NT2/D1 (cell line): ENCODE measurements around the gene TYMS.

Experiments used
- DNase-seq: peaks from one replicate; pipeline ENCODE4 v3.0.0-alpha.2; 2011; ENCODE audit warnings: low read depth, low spot score
- H3K27me3 ChIP-seq: 2 replicates; pipeline ENCODE4 v1.6.0; 2011; ENCODE audit warnings: mild to moderate bottlenecking; ENCODE audit not compliant: insufficient read length, insufficient read depth
- H3K36me3 ChIP-seq: 2 replicates; pipeline ENCODE4 v1.6.1; 2011; ENCODE audit warnings: mild to moderate bottlenecking, low read length, mixed read lengths; ENCODE audit not compliant: insufficient read depth, insufficient read length
- H3K4me1 ChIP-seq: 2 replicates; pipeline ENCODE4 v1.5.1; 2011; ENCODE audit not compliant: insufficient read depth, insufficient read length
- H3K4me3 ChIP-seq: 2 replicates; pipeline ENCODE4 v1.5.1; 2011; ENCODE audit warnings: low read depth; ENCODE audit not compliant: insufficient read length
- H3K9ac ChIP-seq: 2 replicates; pipeline ENCODE4 v1.6.0; 2011; ENCODE audit warnings: low read depth; ENCODE audit not compliant: insufficient read length
- H3K9me3 ChIP-seq: 2 replicates; pipeline ENCODE4 v1.5.1; 2011; ENCODE audit warnings: mild to moderate bottlenecking, low read length; ENCODE audit not compliant: insufficient read depth
- SUZ12 ChIP-seq: IDR thresholded peaks from 2 replicates; pipeline ENCODE4 v1.6.1; 2011; ENCODE audit not compliant: insufficient read length, insufficient read depth; ENCODE audit errors: extremely low read depth
- YY1 ChIP-seq: IDR thresholded peaks from 2 replicates; pipeline ENCODE4 v1.6.1; 2011; ENCODE audit not compliant: insufficient read length, insufficient read depth
- ZNF274 ChIP-seq: IDR thresholded peaks from 2 replicates; pipeline ENCODE4 v1.6.1; 2011; ENCODE audit warnings: mild to moderate bottlenecking, low read depth, low read length

The TYMS gene

DNA sequence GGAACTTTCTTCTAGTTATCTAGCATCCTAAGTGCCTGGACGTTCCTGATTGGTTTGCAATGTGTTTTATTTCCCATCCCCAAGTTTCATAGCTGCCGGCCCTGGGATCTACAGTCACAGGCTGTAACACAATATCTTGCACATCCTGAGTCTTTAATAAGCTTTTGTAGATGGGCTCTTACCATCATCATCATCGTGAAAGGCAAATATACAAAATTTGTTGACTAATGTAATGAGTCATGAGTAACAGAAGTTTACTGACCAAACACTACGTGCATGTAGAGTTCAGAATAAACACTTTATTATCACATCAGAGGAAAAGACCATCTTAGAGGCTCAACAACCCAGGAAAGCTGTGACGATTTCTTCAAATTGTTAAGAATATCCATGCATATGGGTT lies 8.1 kb upstream of the TYMS start:
- Histone ChIP-seq H3K9me3 (no peaks in the 10 kb centered on the region), H3K36me3 (no peaks in the 10 kb centered on the region), H3K4me1 (no peaks in the 10 kb centered on the region), H3K9ac (no peak overlapping the region), H3K27me3 (no peaks in the 10 kb centered on the region), H3K4me3 (no peak overlapping the region)
- TF ChIP-seq ZNF274 (no peak), SUZ12 (no peak), YY1 (no peak)
- DNase-seq: no peak

- Histone ChIP-seq H3K36me3 (no peaks in the 10 kb centered on the region), H3K9me3 (no peaks in the 10 kb centered on the region), H3K4me3 (no peak overlapping the region), H3K27me3 (no peaks in the 10 kb centered on the region), H3K4me1 (no peaks in the 10 kb centered on the region), H3K9ac (no peak overlapping the region)
- TF ChIP-seq ZNF274 (no peak), YY1 (no peak), SUZ12 (no peak)
- DNase-seq: no peak
Observed at GRCh38 chr18:650428-650858, 7.0 kb upstream of the TYMS start.

GRCh38 chr18:652131-652530 lies 5.3 kb upstream of the TYMS start:
- DNase-seq: no peak
- Histone ChIP-seq H3K9ac (no peak overlapping the region), H3K27me3 (no peaks in the 10 kb centered on the region), H3K9me3 (no peaks in the 10 kb centered on the region), H3K4me1 (no peaks in the 10 kb centered on the region), H3K36me3 (no peaks in the 10 kb centered on the region), H3K4me3 (no peak overlapping the region)
- TF ChIP-seq SUZ12: no peak
- TF ChIP-seq ZNF274: no peak
- TF ChIP-seq YY1: no peak

DNA sequence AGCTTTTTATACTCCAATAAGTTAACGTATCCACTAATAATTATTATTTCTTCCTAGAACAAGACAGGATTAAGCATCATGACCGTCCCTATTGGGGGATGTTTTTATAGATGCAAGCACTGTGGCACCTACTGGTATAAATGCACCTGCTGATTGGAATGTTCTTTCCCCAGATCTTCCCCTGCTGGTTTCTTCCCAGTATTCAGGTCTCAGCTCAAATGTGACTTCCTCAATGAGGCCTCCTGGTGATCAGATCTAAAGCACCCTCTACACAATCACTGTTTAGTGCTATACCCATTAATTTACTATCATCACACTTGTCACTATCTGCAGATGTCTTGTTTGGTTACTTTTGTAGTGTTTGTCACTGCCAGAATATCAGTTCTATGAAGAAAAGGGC lies 3.9 kb upstream of the TYMS start:
- H3K27me3 ChIP-seq: no peaks in the 10 kb centered on the region
- H3K9me3 ChIP-seq: no peaks in the 10 kb centered on the region
- no peak for DNase-seq
- TF ChIP-seq SUZ12 (no peak), YY1 (no peak), ZNF274 (no peak)
- no peaks in the 10 kb centered on the region for H3K36me3 ChIP-seq
- H3K4me3 ChIP-seq: no peak overlapping the region
- no peak overlapping the region for H3K9ac ChIP-seq
- H3K4me1 ChIP-seq: no peaks in the 10 kb centered on the region

GRCh38 chr18:654601-655000 lies 2.9 kb upstream of the TYMS start:
- H3K27me3 ChIP-seq: no peaks in the 10 kb centered on the region
- H3K4me3 ChIP-seq: no peak overlapping the region
- DNase-seq: no peak
- H3K36me3 ChIP-seq: peaks cover 10% of the 10 kb centered on the region
- no peaks in the 10 kb centered on the region for H3K9me3 ChIP-seq
- TF ChIP-seq YY1 (no peak), ZNF274 (no peak), SUZ12 (no peak)
- H3K4me1 ChIP-seq: no peaks in the 10 kb centered on the region
- H3K9ac ChIP-seq: no peak overlapping the region

GRCh38 chr18:655445-655844 lies 2.0 kb upstream of the TYMS start:
- Histone ChIP-seq H3K4me3 (no peak overlapping the region), H3K9ac (no peak overlapping the region), H3K4me1 (no peaks in the 10 kb centered on the region), H3K9me3 (peaks cover 5% of the 10 kb centered on the region; the same call in 1 of the 2 replicates), H3K36me3 (peaks cover 19% of the 10 kb centered on the region), H3K27me3 (no peaks in the 10 kb centered on the region)
- TF ChIP-seq YY1 (no peak), SUZ12 (no peak)
- no peak for DNase-seq

- H3K27me3 ChIP-seq: no peaks in the 10 kb centered on the region
- DNase-seq: peak; percentile 49
- H3K9me3 ChIP-seq: peaks cover 21% of the 10 kb centered on the region; the same call in 1 of the 2 replicates
- H3K4me3 ChIP-seq: peak overlapping the region; percentile 90
- H3K36me3 ChIP-seq: peaks cover 35% of the 10 kb centered on the region
- no peak for TF ChIP-seq SUZ12
- no peak for TF ChIP-seq YY1
- TF ChIP-seq ZNF274: no peak
- no peaks in the 10 kb centered on the region for H3K4me1 ChIP-seq
- peak overlapping the region; percentile 95 for H3K9ac ChIP-seq
Observed at GRCh38 chr18:658001-658946, 821 bp downstream of the TYMS start.
